NCI-H446 (cell line): Measurements from ENCODE around the gene KRTAP12-1.

Experiments
- DNase-seq, 2 experiments: peaks; one replicate each; lab custom pipeline; 2025; lab: John Stamatoyannopoulos, UW

The KRTAP12-1 gene, protein sequence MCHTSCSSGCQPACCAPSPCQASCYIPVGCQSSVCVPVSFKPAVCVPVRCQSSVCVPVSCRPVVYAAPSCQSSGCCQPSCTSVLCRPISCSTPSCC

GRCh38 chr21:44681861-44682579 lies at the start of gene KRTAP12-1:
Gene KRTAP12-1 (minus strand): TSS chr21:44682163. CDS start chr21:44682123, 40 bp downstream.
- no peak for DNase-seq

- DNase-seq, result no peak
Observed at GRCh38 chr21:44730951-44731579, 49.1 kb upstream of the KRTAP12-1 start.

GRCh38 chr21:44730028-44730395 lies 48.0 kb upstream of the KRTAP12-1 start:
- DNase-seq, result no peak

GRCh38 chr21:44729336-44730027 lies 47.5 kb upstream of the KRTAP12-1 start:
- no peak for DNase-seq

DNA sequence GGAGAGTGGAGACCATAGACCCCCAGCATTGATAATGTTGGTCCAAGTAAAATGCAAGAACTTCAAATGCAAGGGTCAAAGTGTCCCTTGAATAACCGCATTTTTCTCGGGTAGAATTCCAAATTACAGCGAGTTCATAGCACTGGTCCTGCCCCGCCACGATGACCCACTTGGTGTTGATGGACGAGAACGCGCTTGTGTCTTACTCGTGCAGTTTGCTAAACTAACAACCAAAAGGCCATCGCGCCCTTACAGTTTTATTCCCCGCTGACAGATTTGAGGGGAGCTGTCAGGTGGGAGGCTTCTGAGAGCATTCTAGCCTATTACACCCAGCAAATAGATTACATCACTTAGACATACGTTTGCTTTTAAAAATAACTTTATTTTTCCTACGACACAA lies 46.8 kb upstream of the KRTAP12-1 start:
- no peak for DNase-seq

- DNase-seq, result no peak
Observed at GRCh38 chr21:44727757-44728156, 45.8 kb upstream of the KRTAP12-1 start.

GRCh38 chr21:44727321-44727720 lies 45.4 kb upstream of the KRTAP12-1 start:
- no peak for DNase-seq

DNA sequence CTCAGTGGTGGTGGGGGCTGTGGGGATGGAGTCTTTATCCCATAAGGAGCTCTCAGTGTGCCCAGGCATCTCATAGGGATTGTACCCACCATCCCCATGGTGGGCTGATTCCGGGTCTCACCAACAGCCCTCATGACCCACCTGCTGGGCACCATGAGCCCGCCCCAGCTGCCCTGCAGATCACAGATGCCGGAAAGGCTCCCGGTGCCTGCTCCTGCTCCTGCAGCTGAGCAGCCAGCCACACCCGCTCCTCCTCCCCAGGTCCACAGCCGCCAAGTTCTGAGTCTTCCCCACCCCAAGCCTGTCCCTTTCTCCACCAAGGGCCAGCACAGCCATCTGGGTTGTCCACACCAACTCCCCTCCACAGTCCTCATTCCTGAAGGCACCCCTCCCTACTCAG lies 44.9 kb upstream of the KRTAP12-1 start:
- DNase-seq, result no peak

DNA sequence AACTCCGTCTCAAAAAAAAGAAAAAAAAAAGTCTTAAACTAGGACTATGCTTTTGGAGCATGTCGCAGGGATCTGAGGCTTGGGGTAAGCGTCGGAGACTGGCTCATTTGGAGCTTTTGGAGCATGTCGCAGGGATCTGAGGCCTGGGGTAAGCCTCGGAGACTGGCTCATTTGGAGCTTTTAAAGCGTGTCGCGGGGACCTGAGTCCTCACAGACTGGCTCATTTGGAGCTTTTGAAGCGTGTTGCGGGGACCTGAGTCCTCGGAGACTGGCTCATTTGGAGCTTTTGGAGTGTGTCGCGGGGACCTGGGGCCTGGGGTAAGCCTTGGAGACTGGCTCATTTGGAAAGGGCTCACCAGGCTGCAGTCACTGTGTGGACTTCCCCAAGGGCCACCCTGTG lies 43.0 kb upstream of the KRTAP12-1 start:
- no peak for DNase-seq

GRCh38 chr21:44724196-44724595 lies 42.2 kb upstream of the KRTAP12-1 start:
- DNase-seq, result no peak

DNA sequence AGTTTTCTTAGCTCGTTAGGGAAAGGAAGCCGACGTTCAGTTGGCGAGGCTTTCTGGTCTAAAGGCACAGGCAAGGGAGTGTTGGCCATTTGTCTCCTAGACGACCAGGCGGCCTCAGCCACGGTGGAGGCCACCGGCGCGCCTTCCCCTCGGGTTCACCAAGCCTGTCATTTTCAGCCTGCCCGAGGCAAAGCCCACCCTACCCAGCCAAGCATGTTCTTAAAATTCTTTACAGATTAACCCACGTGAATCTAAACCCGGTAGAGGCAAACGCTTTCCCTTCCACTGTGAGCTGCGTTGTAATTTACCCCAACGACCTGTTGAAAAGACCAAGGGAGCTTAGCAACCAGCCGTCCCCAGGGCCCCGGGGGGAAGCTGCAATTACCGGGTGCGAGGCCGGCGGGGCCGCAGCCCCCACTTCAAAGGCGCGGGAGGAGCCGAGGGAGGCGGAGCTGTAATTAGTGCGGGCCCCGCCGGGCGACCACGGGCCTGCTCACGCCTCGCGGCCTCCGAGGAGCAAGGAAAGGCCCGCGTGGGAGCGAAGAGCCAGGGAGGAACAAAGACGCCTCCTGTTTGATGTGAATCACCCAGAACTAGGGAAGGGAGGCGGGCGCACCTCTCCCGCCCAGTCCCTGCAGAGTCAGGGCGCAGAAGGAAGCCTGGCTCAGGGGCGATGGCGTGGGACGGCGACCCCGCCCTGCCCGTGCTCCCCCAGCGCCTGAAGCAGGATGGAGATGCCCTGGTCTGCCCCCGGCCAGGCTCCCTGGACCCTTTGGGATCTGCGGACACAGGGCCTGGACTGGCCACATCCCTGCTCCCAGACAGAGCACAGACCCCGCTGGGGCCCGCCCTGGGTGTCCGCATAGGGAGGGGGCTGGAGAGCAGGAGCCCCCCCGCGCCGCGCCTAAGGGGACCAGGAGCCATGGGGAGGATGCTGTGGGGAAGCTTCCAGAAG lies 41.5 kb upstream of the KRTAP12-1 start:
- no peak for DNase-seq

GRCh38 chr21:44722731-44723130 lies 40.8 kb upstream of the KRTAP12-1 start:
- DNase-seq, result no peak

DNA sequence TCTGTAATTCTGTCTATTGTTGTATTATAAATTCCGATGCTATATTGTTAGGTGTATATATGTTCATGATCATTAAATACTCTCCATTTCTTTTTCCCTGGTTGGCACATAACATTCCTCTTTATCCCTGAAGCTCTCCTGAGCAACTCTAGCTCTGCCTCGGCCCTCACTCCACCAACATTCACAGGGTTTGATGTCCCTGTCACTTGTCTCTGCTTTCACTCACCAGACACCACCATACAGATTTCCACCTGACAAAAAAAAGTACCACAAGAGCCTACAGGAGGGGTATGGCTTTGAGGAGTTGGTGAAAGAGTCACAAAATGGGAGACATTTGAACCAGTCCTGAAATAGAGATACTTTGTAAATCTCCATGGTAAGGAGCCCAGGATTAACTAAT lies 38.2 kb upstream of the KRTAP12-1 start:
- no peak for DNase-seq

DNA sequence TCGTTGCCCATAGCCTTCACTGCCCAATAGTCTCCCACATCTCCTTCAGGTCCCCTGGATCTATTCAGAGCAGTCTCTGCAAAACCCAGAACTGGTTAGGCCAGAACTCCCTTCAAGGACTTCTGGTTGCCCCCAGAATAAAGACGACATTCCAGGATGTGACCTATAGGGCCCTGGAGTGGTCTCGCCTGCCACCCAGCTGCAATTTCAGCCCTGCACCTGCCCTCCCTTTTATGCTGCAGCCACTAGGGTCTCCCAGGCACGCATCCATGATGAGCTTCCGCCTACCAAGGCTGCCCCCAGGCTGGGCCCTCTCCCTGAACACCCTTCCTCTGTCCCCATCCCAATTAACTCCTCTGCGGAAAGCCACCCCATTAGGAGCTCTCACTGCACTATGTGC lies 36.6 kb upstream of the KRTAP12-1 start:
- no peak for DNase-seq

- DNase-seq, result no peak
Observed at GRCh38 chr21:44718093-44718492, 36.1 kb upstream of the KRTAP12-1 start.

DNA sequence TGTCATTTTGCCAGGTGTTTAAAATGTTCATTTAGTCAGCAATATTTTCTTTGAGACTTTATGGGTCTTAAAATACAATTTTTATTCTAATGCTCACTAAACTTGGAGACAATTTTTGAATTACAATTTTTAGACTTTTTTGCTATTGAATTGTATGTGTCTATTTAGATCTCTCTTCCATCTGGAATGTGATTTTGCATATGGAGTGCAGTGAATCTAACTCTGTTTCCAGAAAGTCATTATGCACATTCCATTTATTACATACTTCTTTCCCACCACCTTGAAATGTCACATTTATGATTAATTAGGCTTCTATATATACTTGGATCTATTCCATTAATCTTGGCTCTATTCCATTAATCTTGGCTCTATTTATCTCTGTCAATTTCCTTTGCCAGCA lies 35.0 kb upstream of the KRTAP12-1 start:
- no peak for DNase-seq

GRCh38 chr21:44714905-44715304 lies 32.9 kb upstream of the KRTAP12-1 start:
- DNase-seq, result no peak

- DNase-seq, result no peak
Observed at GRCh38 chr21:44713846-44714245, 31.9 kb upstream of the KRTAP12-1 start.

DNA sequence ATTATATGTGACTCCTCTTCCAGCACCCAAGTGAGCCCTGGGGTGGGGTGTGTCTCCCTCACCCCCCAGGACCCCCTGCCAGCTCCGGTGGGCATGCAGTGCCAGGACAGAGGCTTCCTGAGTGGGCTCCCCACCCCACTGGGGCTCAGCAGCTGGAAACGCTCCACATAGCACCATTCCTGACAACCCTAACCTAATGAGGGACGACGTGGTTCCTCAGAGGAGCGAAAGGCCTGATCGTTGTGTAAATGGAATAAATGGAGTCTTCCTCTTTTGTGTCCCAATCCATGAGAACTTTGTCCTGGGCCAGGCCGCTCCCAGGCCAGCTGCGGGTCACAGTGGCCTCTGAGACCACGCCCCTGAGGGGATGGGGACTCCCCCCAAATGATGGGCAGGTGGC lies 31.2 kb upstream of the KRTAP12-1 start:
- no peak for DNase-seq

- DNase-seq, result no peak
Observed at GRCh38 chr21:44712203-44713028, 30.5 kb upstream of the KRTAP12-1 start.
